Right lobe of liver (tissue), 4 donors: ENCODE measurements around the gene BPIFB1.

ENCODE experiments used
- CTCF ChIP-seq, 4 donors: fragments of 200-600 bp in 3 of 4; fragments of 450-650 bp in 1 of 4; IDR thresholded peaks; one replicate each; pipeline versions ENCODE4 v1.5.1 to v1.8.0; 2016 to 2022; ENCODE audit warnings: antibody characterized with exemption in 4 of 4, mild to moderate bottlenecking in 2 of 4
- POLR2A ChIP-seq: fragments of 450-650 bp; IDR thresholded peaks from one replicate; pipeline ENCODE4 v1.6.1; 2017; ENCODE audit warnings: antibody characterized with exemption, mild to moderate bottlenecking
- donor health status: DM: no; HTN: no; CAD: no.
- donor health status: DM: no; HTN: no; CAD: no.
- donor health status: DM: no; HTN: yes; CAD: no.

GRCh38 chr20:33234050-33234449, 49.0 kb upstream of the BPIFB1 start:
- no peak for TF ChIP-seq CTCF (IDR thresholded peaks at IDR 0.05)
- TF ChIP-seq POLR2A, result no peak
